Esophagus (tissue), 2 donors: ENCODE results near the gene BICDL2. TPM values are rescaled to one million over a fixed set of nuclear protein-coding genes. Genes with fewer than 3 reads are reported as not detected.
"Not testable (repeated sequence)": the region's sequence is repeated elsewhere in the genome, so short reads cannot be mapped to it uniquely, and the experiment has no call there.

ENCODE experiments used
- H3K27ac ChIP-seq, 2 donors: one replicate each; pipeline ENCODE4 v1.5.1; 2013; ENCODE audit warnings: low read depth in 2 of 2, mild to moderate bottlenecking in 2 of 2, inconsistent platforms in 1 of 2, low read length in 1 of 2, moderate library complexity in 1 of 2
- H3K27me3 ChIP-seq, 2 donors: one replicate each; pipeline ENCODE4 v1.6.1; 2013; ENCODE audit warnings: low read length in 2 of 2, control low read depth in 1 of 2, mild to moderate bottlenecking in 1 of 2; ENCODE audit not compliant: insufficient read depth in 2 of 2, control insufficient read depth in 1 of 2
- H3K36me3 ChIP-seq, 2 donors: one replicate each; pipeline ENCODE4 v1.6.1; 2013; ENCODE audit warnings: low read length in 1 of 2; ENCODE audit not compliant: control insufficient read depth in 2 of 2, insufficient read depth in 2 of 2
- H3K4me1 ChIP-seq, 2 donors: one replicate each; pipeline ENCODE4 v1.6.1; 2013; ENCODE audit warnings: low read length in 1 of 2; ENCODE audit not compliant: control insufficient read depth in 2 of 2, insufficient read depth in 2 of 2
- H3K4me3 ChIP-seq, 2 donors: one replicate each; pipeline ENCODE4 v1.5.1; 2013; ENCODE audit warnings: low read length in 2 of 2, mild to moderate bottlenecking in 2 of 2, low read depth in 1 of 2, moderate library complexity in 1 of 2
- H3K9me3 ChIP-seq, 2 donors: one replicate each; pipeline ENCODE4 v1.6.1; 2013; ENCODE audit warnings: mild to moderate bottlenecking in 2 of 2, low read depth in 1 of 2, low read length in 1 of 2, moderate library complexity in 1 of 2; ENCODE audit not compliant: control insufficient read depth in 2 of 2, insufficient read depth in 1 of 2
- WGBS, 2 donors: extraction: QIAGEN DNeasy Blood & Tissue Kit; methylation state at CpG; one replicate each; pipeline ENCODE4 v1.1.7; 2013; 5-methylcytosine and 5-hydroxymethylcytosine counted together
- polyA plus RNA-seq, 2 donors: library from polyadenylated mRNA; stranded (reverse); fragments of 200-250 nt; gene quantifications; one replicate each; pipeline ENCODE4 v1.2.3, GENCODE V29; 2013
- donor health status: healthy with polysubstance abuse.
- donor health status: Bipolar disorder and iron deficiency.

BICDL2 gene
- polyA plus RNA-seq = 100 to 1,000 TPM; 144 to 149 TPM

- peaks cover 0 to 3% of the 10 kb centered on the region in 2 donors for H3K27me3 ChIP-seq
- WGBS, 2 donors = 4 to 7% methylated on average over 19 to 44 of the region's 44 CpGs
- H3K27ac ChIP-seq = peak within 1 kb of the TSS; percentile 85 to 92
- H3K36me3 ChIP-seq = peaks cover 0 to 4% of the 10 kb centered on the region in 2 donors
- peak within 1 kb of the TSS; percentile 61 to 69 for H3K4me3 ChIP-seq
- peaks cover 0 to 5% of the 10 kb centered on the region in 2 donors for H3K4me1 ChIP-seq
- no peaks in the 10 kb centered on the region for H3K9me3 ChIP-seq
Observed at GRCh38 chr16:3036726-3037315, at the start of gene BICDL2. Gene BICDL2, minus strand, starts transcription at chr16:3036944. Its CDS starts 1,448 bp downstream, at chr16:3035496.

- WGBS, 2 donors = 85 to 87% methylated on average over 17 of the region's 17 CpGs
- Histone ChIP-seq H3K4me3 (no peak overlapping the region), H3K4me1 (peaks cover 0 to 3% of the 10 kb centered on the region in 2 donors), H3K27me3 (no peaks in the 10 kb centered on the region), H3K27ac (peak overlapping the region in 1 of 2 donors; percentile 44), H3K9me3 (no peaks in the 10 kb centered on the region), H3K36me3 (no peaks in the 10 kb centered on the region)
Observed at GRCh38 chr16:3085868-3086595, 49.3 kb upstream of the BICDL2 start.

- Histone ChIP-seq H3K9me3 (no peaks in the 10 kb centered on the region), H3K27ac (no peak overlapping the region), H3K4me1 (peaks cover 0 to 3% of the 10 kb centered on the region in 2 donors), H3K4me3 (no peak overlapping the region), H3K27me3 (no peaks in the 10 kb centered on the region), H3K36me3 (no peaks in the 10 kb centered on the region)
- WGBS, 2 donors = 81 to 85% methylated on average over 7 of the region's 7 CpGs
Observed at GRCh38 chr16:3084969-3085670, 48.4 kb upstream of the BICDL2 start.

GRCh38 chr16:3084491-3084890 is 47.7 kb upstream of the BICDL2 start:
- H3K27me3 ChIP-seq = no peaks in the 10 kb centered on the region
- 81 to 100% methylated on average over 1 of the region's 1 CpG for WGBS, 2 donors
- H3K27ac ChIP-seq = no peak overlapping the region
- H3K4me3 ChIP-seq = no peak overlapping the region
- no peaks in the 10 kb centered on the region for H3K9me3 ChIP-seq
- H3K4me1 ChIP-seq = peaks cover 0 to 3% of the 10 kb centered on the region in 2 donors
- H3K36me3 ChIP-seq = no peaks in the 10 kb centered on the region

GRCh38 chr16:3083408-3083807 is 46.7 kb upstream of the BICDL2 start:
- not testable (repeated sequence) for H3K4me3 ChIP-seq

GRCh38 chr16:3081957-3082356 is 45.2 kb upstream of the BICDL2 start:
- 77 to 89% methylated on average over 13 of the region's 13 CpGs for WGBS, 2 donors
- not testable (repeated sequence) for H3K9me3 ChIP-seq, H3K4me3 ChIP-seq, H3K4me1 ChIP-seq, H3K27me3 ChIP-seq, H3K36me3 ChIP-seq, H3K27ac ChIP-seq

More at GRCh38 chr16:3083408-3083807, 46.7 kb upstream of the BICDL2 start:
- not testable (repeated sequence) for H3K36me3 ChIP-seq, H3K9me3 ChIP-seq, H3K27ac ChIP-seq, H3K4me1 ChIP-seq, H3K27me3 ChIP-seq
- WGBS, 2 donors = 89 to 94% methylated on average over 8 of the region's 8 CpGs

GRCh38 chr16:3080024-3080423 is 43.3 kb upstream of the BICDL2 start:
- Histone ChIP-seq H3K27ac (no peak overlapping the region), H3K4me1 (no peaks in the 10 kb centered on the region), H3K36me3 (no peaks in the 10 kb centered on the region), H3K4me3 (no peak overlapping the region), H3K27me3 (no peaks in the 10 kb centered on the region), H3K9me3 (no peaks in the 10 kb centered on the region)
- WGBS, 2 donors = 57 to 71% methylated on average over 17 of the region's 17 CpGs

GRCh38 chr16:3076577-3076976 is 39.8 kb upstream of the BICDL2 start:
- Histone ChIP-seq H3K36me3 (no peaks in the 10 kb centered on the region), H3K4me3 (no peak overlapping the region), H3K9me3 (peaks cover 0 to 3% of the 10 kb centered on the region in 2 donors), H3K27ac (peak overlapping the region in 1 of 2 donors; percentile 19), H3K4me1 (peaks cover 0 to 7% of the 10 kb centered on the region in 2 donors), H3K27me3 (no peaks in the 10 kb centered on the region)
- 59 to 62% methylated on average over 6 of the region's 6 CpGs for WGBS, 2 donors

GRCh38 chr16:3075946-3076345 is 39.2 kb upstream of the BICDL2 start:
- H3K9me3 ChIP-seq, H3K36me3 ChIP-seq, H3K27me3 ChIP-seq, H3K4me3 ChIP-seq, H3K4me1 ChIP-seq: not testable (repeated sequence)
- H3K27ac ChIP-seq = peak overlapping the region; percentile 16 to 42
- WGBS, 2 donors = 91 to 93% methylated on average over 4 to 6 of the region's 6 CpGs
